ENCODE data around the gene CXCR3. TPM values are rescaled to one million over a fixed set of nuclear protein-coding genes. Genes with fewer than 3 reads are reported as not detected.
A peak's percentile ranks its signal among the peaks of the same experiment; 100 is the strongest.

Gene CXCR3
- total and polyA plus RNA-seq, 8 donors = 0.17 to 1.7 (median 0.28) TPM; not detected in 2

DNA sequence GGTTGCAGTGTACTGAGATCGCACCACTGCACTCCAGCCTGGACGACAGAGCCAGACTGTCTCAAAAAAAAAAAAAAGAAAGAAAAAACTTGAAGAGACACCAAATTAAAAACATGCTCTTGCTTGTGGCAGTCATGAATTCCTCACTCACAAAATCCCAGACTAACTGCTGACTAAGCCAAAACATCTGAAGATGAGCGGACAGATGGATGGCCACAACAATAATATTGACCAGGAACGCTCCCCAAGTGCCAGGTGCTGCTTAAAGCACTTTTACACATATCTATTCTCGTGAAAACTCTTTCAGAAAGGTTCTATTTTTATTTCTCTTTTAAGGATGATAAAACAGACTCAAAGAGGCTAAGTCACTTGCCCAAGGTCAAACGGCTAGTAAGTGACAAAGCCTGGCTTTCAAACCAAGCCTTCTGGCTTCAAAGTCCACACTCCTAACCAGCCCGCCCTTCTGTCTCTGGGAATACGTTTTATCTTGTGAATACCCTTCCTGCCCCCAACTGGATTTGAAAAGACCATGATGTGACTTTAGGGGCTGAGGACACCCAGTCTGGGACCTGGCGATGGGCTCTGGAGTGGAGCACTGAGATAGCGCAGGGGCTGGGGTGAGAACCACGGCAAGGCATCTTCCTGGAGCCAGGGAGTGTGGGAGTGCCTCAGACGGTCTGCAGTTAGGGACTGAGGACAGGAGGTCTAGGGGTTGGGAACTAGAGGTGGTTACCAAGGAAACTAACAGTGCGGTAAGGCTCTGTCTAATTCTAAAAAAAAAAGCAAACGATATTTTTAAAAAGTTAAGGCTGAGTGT, 9.5 kb upstream of the CXCR3 start:
- H3K4me1 ChIP-seq = peaks cover 4 to 12% of the 10 kb centered on the region in 2 donors
- no peak for ATAC-seq
- TF ChIP-seq, protein P1, sequence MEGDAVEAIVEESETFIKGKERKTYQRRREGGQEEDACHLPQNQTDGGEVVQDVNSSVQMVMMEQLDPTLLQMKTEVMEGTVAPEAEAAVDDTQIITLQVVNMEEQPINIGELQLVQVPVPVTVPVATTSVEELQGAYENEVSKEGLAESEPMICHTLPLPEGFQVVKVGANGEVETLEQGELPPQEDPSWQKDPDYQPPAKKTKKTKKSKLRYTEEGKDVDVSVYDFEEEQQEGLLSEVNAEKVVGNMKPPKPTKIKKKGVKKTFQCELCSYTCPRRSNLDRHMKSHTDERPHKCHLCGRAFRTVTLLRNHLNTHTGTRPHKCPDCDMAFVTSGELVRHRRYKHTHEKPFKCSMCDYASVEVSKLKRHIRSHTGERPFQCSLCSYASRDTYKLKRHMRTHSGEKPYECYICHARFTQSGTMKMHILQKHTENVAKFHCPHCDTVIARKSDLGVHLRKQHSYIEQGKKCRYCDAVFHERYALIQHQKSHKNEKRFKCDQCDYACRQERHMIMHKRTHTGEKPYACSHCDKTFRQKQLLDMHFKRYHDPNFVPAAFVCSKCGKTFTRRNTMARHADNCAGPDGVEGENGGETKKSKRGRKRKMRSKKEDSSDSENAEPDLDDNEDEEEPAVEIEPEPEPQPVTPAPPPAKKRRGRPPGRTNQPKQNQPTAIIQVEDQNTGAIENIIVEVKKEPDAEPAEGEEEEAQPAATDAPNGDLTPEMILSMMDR (IDR thresholded peaks at IDR 0.05) = no peak
- no peaks in the 10 kb centered on the region for H3K27me3 ChIP-seq
- intact Hi-C loops (cut with DNase I) = no loop called here
- H3K9me3 ChIP-seq = no peaks in the 10 kb centered on the region
- DNase-seq = no peak
- H3K27ac ChIP-seq = no peak overlapping the region
- H3K36me3 ChIP-seq = no peaks in the 10 kb centered on the region
- no peak overlapping the region for H3K4me3 ChIP-seq

DNA sequence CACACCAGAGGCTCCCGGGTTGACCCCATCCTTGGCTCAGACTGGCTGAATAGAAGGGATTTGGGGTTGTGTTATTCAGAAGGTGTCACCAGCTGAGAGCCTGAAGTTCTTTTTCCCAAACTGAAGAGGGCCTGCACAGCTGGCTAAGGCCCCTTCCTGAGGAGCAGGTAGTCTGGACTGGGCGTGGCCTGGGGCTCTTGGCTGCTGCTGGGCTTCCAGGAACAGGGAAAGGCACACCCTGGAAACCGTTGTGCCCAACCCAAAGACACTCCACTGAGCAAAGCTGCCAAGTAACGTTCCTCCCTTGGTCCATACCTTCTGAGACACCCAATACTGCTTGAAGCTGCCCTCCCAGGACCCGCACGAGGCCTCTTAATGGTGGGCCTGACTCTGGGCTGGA, 8.3 kb upstream of the CXCR3 start:
- ATAC-seq (peak; percentile 56), DNase-seq (peak in 1 of 4 donors; percentile 43)
- H3K9me3 ChIP-seq = no peaks in the 10 kb centered on the region
- TF ChIP-seq, protein P1 (IDR thresholded peaks at IDR 0.05) = no peak
- H3K4me3 ChIP-seq = no peak overlapping the region
- H3K4me1 ChIP-seq = peaks cover 7 to 19% of the 10 kb centered on the region in 2 donors
- no peaks in the 10 kb centered on the region for H3K36me3 ChIP-seq
- H3K27ac ChIP-seq = no peak overlapping the region
- H3K27me3 ChIP-seq = no peaks in the 10 kb centered on the region
- intact Hi-C loops (cut with DNase I) = no loop called here

DNA sequence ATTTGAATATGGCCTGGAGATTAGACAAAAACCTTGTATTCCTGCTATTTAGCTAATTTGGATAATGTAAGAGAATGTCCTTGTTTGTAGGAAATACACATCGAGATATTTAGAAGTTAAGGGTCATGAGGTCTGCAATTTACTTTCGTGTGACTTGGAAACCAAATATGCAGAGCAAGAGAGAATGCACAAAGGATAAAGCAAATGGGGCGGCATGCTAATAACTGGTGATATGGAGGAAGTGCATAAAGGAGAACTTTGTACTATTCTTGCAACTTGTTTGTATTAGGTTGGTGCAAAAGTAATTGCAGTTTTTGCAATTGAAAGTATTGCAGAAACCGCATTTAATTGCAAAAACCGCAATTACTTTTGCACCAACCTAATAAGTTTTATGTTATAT, 7.2 kb upstream of the CXCR3 start:
- H3K4me3 ChIP-seq = no peak overlapping the region
- intact Hi-C loops (cut with DNase I) = no loop called here
- DNase-seq = no peak
- no peaks in the 10 kb centered on the region for H3K9me3 ChIP-seq
- no peak for ATAC-seq
- H3K4me1 ChIP-seq = peaks cover 7 to 19% of the 10 kb centered on the region in 2 donors
- H3K27me3 ChIP-seq = no peaks in the 10 kb centered on the region
- TF ChIP-seq, protein P1 (IDR thresholded peaks at IDR 0.05) = no peak
- H3K27ac ChIP-seq = no peak overlapping the region
- no peaks in the 10 kb centered on the region for H3K36me3 ChIP-seq

DNA sequence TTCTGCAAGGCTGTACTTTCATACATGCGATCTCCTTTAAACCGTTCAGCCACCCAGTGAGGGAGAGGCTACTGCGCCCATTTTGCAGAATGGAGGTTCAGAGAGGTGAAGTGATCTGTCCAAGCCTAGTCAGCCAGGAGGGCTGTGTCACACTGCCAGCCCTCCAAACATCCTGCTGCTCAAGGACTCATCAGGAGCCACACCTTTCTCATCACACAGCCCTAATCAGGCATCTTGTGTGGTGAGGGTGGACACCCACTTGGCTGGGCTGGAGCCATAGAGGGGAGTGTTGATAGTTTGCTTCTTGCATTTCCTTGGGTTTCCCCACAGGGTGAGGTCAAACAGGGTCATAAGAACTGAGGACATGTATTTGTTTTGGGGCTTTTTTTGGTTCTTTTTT, 5.4 kb upstream of the CXCR3 start:
- ATAC-seq (no peak), DNase-seq (no peak)
- Histone ChIP-seq H3K4me3 (no peak overlapping the region), H3K27me3 (no peaks in the 10 kb centered on the region), H3K27ac (peak overlapping the region in 1 of 2 donors; percentile 60), H3K9me3 (no peaks in the 10 kb centered on the region), H3K36me3 (no peaks in the 10 kb centered on the region), H3K4me1 (peaks cover 7 to 19% of the 10 kb centered on the region in 2 donors)
- TF ChIP-seq, protein P1 (IDR thresholded peaks at IDR 0.05) = no peak
- intact Hi-C loops (cut with DNase I) = no loop called here

DNA sequence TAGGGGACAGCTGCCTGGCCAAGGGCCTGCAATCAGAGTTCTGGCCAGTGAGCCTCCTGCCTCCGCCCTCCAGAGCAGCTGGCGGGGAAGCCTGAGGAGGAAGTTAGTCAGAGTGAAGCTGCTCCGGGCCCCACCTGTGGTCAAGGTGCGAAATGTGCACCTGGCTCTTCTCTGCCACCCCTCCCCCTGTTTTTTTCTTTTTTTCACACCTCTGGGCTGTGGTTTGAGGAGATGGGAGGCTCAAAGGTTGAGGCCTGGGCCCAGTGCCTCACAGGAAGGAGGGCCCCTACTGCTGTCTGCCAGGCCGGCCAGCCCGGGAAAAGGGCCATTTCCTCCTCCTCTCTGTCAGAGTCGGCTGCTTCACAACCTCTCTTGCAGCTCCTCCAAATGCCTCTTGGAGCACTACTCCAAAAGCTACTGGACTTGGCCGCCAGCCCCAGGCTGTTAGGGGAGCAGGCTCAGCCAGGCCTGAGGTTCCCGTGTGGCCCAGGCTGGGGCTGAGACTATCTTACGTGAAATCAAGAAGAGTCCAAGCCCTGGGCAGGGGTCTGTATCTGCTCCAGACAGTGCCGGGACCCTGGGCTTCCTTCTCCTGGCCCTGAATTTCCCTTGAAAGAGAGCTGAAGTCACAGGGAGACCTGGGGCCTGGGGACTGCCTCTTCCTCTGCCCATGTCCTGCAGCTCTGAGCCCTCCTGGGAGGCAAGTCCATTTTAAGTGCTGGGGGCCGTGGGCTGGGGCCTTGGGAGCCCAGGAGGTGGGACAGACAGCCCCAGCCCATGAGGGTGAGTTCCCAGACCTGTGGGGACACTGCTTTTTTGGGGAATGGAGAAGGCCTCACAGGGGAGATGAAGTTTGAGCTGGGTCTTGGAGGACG, 4.5 kb upstream of the CXCR3 start:
- TF ChIP-seq, protein P1 (IDR thresholded peaks at IDR 0.05) = peak in 1 of 2 donors; percentile 29
- ATAC-seq (peak; percentile 81), DNase-seq (peak; percentile 67 to 89 (median 80))
- Histone ChIP-seq H3K27me3 (no peaks in the 10 kb centered on the region), H3K4me1 (peaks cover 7 to 19% of the 10 kb centered on the region in 2 donors), H3K9me3 (no peaks in the 10 kb centered on the region), H3K4me3 (no peak overlapping the region), H3K27ac (peak overlapping the region; percentile 60 to 62), H3K36me3 (no peaks in the 10 kb centered on the region)
- intact Hi-C loops (cut with DNase I) = no loop called here
